Measurements from ENCODE around the gene P2RY2.

Gene P2RY2

GRCh38 chr11:73219396-73220285, 1.6 kb downstream of the P2RY2 start:
- peaks cover 10% of the 10 kb centered on the region for H3K4me1 ChIP-seq (ENCODE audit: control insufficient read depth, insufficient read depth, low read length)
- no peaks in the 10 kb centered on the region for H3K36me3 ChIP-seq (ENCODE audit: control insufficient read depth, insufficient read depth, low read length)
- no peaks in the 10 kb centered on the region for H3K9me3 ChIP-seq (ENCODE audit: control insufficient read depth, insufficient read depth, low read depth, low read length)
- H3K4me3 ChIP-seq (ENCODE audit: low read depth, low read length): no peak overlapping the region
- no peak overlapping the region for H3K9ac ChIP-seq (ENCODE audit: low read length)
- peaks cover 52% of the 10 kb centered on the region for H3K27me3 ChIP-seq (ENCODE audit: control insufficient read depth, insufficient read depth, low read length)
- H3K27ac ChIP-seq (ENCODE audit: low read depth, low read length): no peak overlapping the region

DNA sequence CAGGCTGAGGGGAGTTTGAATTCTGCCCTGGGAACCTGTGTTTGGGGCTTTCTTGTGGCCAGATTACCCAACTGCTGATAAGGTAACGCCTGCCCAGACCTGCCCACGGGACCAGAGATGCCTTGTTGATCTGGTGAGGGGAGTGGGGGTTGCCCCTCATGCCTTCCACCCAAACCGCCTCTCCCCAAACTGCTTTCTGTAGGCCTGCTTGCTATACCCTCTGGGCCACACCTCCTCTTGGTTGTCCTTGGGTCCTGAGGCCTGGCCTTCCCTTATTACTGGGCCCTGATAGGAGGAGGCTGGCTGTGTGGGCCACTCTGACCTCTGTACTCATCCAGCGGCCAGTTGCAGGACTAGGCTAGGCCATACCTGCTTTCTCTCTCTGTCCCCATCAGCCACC, 3.4 kb downstream of the P2RY2 start:
- Histone ChIP-seq H3K9me3 (ENCODE audit: control insufficient read depth, insufficient read depth, low read depth, low read length) (no peaks in the 10 kb centered on the region), H3K27me3 (ENCODE audit: control insufficient read depth, insufficient read depth, low read length) (peaks cover 52% of the 10 kb centered on the region), H3K9ac (ENCODE audit: low read length) (no peak overlapping the region), H3K4me1 (ENCODE audit: control insufficient read depth, insufficient read depth, low read length) (peaks cover 10% of the 10 kb centered on the region), H3K27ac (ENCODE audit: low read depth, low read length) (no peak overlapping the region), H3K36me3 (ENCODE audit: control insufficient read depth, insufficient read depth, low read length) (no peaks in the 10 kb centered on the region), H3K4me3 (ENCODE audit: low read depth, low read length) (no peak overlapping the region)

DNA sequence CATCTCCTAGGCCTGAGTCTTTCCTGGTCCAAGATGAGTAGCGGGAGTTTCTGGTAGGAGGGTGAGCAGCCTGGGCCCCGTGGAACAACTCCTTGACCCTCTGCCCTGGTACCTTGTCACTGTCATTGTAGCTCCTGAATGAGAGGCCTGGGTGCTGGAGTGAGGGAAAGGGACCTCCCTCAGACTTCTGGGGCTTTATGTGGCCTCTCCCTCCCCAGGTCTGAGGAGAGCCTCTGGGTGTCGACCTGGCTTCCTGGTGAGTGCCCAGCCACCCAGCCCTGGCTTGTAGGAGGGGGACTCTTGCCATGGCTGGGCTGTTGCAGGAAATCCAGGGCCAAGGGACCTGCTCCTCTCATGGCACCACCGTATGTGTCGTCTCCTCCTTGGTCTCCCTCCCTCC, 3.9 kb downstream of the P2RY2 start:
- H3K9me3 ChIP-seq (ENCODE audit: control insufficient read depth, insufficient read depth, low read depth, low read length): no peaks in the 10 kb centered on the region
- H3K27me3 ChIP-seq (ENCODE audit: control insufficient read depth, insufficient read depth, low read length): peaks cover 46% of the 10 kb centered on the region
- H3K4me3 ChIP-seq (ENCODE audit: low read depth, low read length): no peak overlapping the region
- no peak overlapping the region for H3K27ac ChIP-seq (ENCODE audit: low read depth, low read length)
- H3K36me3 ChIP-seq (ENCODE audit: control insufficient read depth, insufficient read depth, low read length): no peaks in the 10 kb centered on the region
- no peak overlapping the region for H3K9ac ChIP-seq (ENCODE audit: low read length)
- H3K4me1 ChIP-seq (ENCODE audit: control insufficient read depth, insufficient read depth, low read length): peaks cover 10% of the 10 kb centered on the region

DNA sequence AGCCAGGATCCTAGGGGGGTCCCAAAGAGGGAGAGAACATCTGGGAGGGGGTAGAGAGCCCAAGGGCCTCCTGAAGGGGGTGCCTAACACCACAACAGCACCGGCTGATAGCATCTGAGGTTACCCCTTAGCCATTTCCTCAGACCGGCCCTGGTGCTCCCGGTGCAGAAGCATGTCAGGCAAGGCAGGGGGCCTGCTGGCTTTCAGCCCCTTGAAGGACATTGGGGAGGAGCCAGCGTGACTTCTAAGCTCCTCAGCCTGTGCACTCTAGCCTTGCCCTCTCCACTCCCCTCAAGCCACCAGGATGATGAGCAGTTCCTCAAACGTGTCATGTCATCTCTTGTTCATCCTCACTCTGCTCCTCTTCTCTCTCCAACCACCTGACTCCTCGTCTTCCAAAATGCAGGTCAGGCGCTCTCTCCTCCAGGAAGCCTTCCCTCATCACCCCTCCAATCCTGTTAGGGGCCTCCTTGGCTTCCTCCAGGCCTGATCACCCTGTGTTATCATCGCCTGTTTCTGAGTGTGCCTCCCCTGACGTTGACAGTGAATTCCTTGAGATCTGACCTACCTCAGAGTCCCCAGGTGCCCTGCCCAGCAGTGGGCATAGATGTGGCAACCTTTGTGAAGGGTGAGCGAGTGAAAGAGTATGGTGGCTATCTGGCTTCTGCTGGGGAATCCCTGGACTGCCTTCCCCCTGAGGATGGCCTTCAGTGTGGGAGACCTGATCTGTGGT, 6.1 kb downstream of the P2RY2 start:
- H3K36me3 ChIP-seq (ENCODE audit: control insufficient read depth, insufficient read depth, low read length): no peaks in the 10 kb centered on the region
- H3K9ac ChIP-seq (ENCODE audit: low read length): no peak overlapping the region
- H3K4me1 ChIP-seq (ENCODE audit: control insufficient read depth, insufficient read depth, low read length): peaks cover 15% of the 10 kb centered on the region
- H3K27me3 ChIP-seq (ENCODE audit: control insufficient read depth, insufficient read depth, low read length): peaks cover 24% of the 10 kb centered on the region
- H3K4me3 ChIP-seq (ENCODE audit: low read depth, low read length): no peak overlapping the region
- no peaks in the 10 kb centered on the region for H3K9me3 ChIP-seq (ENCODE audit: control insufficient read depth, insufficient read depth, low read depth, low read length)
- no peak overlapping the region for H3K27ac ChIP-seq (ENCODE audit: low read depth, low read length)

GRCh38 chr11:73225001-73225686, 7.1 kb downstream of the P2RY2 start:
- Histone ChIP-seq H3K27ac (ENCODE audit: low read depth, low read length) (no peak overlapping the region), H3K9me3 (ENCODE audit: control insufficient read depth, insufficient read depth, low read depth, low read length) (no peaks in the 10 kb centered on the region), H3K36me3 (ENCODE audit: control insufficient read depth, insufficient read depth, low read length) (no peaks in the 10 kb centered on the region), H3K9ac (ENCODE audit: low read length) (no peak overlapping the region), H3K27me3 (ENCODE audit: control insufficient read depth, insufficient read depth, low read length) (peaks cover 15% of the 10 kb centered on the region), H3K4me3 (ENCODE audit: low read depth, low read length) (no peak overlapping the region), H3K4me1 (ENCODE audit: control insufficient read depth, insufficient read depth, low read length) (peaks cover 23% of the 10 kb centered on the region)

DNA sequence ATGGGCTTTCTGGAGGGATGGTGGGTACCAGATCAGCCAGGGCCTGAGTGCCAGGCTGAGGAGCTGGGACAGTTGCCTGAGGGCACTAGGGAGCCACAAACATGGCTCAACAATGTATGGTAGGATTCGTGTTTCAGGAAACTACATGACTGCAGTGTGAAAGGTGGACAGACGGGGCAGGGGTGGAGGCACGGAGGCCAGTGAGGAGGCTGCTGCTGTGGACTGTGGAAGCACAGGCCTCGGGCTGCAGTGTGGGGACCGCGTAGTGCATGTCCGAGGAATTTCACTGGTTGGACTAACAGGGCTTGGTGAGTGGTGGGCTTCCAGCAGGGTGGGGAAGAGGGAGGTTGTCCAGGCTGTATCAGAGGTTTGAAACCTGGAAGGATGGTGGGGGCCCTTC, 7.8 kb downstream of the P2RY2 start:
- Histone ChIP-seq H3K4me3 (ENCODE audit: low read depth, low read length) (no peak overlapping the region), H3K9ac (ENCODE audit: low read length) (no peak overlapping the region), H3K27ac (ENCODE audit: low read depth, low read length) (no peak overlapping the region), H3K27me3 (ENCODE audit: control insufficient read depth, insufficient read depth, low read length) (peaks cover 8% of the 10 kb centered on the region), H3K4me1 (ENCODE audit: control insufficient read depth, insufficient read depth, low read length) (peaks cover 24% of the 10 kb centered on the region), H3K9me3 (ENCODE audit: control insufficient read depth, insufficient read depth, low read depth, low read length) (no peaks in the 10 kb centered on the region), H3K36me3 (ENCODE audit: control insufficient read depth, insufficient read depth, low read length) (no peaks in the 10 kb centered on the region)

DNA sequence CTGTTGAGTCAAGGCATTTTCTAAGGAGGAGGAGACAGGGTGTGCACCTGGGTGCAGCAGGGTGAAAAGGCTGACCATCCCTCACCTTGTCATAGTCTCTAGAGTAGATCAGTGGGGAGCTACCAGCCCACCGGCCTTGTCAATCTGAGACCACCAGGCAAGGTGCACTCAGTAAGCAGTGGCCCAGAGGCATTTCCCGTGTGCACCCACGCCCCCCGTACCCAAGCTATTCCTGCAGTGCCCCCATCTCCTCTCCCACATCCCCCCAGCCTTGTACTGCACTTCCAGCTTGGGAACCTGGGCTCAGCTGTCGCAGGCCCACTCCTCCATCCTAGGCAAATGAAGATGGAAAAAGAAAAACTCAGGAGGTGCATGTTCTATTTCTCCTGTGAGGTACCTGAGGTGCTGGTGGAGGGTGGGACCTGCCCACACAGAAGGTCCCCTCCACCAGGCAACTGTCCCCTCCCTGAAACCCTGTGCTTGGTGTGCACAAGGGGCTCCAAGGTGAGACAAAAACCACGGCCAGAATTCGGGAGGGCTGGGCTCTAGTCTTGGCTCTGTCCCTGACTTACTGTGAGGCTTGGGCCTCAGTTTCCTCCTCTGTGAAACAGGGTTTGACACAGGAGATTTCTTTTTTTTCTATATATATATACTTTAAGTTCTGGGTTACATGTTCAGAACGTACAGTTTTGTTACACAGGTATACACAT, 8.4 kb downstream of the P2RY2 start:
- peaks cover 2% of the 10 kb centered on the region; the same call in 1 of the 2 replicates for H3K27me3 ChIP-seq (ENCODE audit: control insufficient read depth, insufficient read depth, low read length)

DNA sequence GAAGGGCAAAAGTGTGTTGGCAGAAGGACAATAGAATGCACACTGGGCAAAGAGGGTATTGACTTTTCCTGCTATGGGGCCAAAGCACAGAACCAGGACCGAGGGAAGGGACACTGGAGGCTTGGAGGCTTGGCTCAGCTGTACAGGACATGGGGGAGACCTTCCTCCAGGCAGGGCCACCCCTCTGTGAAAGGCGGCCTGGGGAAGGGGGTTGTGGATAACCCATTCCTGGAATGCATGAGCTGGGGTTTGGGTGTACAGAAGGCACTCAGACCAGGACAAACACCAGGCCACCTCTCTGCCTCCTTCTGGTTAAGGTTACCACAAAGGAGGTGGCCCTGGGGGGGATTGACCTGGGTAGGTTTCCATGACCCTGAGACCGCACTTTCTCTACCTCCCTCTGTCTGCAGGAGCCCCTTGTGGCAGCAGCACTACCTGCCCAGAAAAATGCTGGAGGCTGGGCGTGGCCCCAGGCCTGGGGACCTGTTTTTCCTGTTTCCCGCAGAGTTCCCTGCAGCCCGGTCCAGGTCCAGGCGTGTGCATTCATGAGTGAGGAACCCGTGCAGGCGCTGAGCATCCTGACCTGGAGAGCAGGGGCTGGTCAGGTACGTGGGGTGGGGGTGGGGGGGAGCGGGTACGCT, 9.6 kb downstream of the P2RY2 start:
- Histone ChIP-seq H3K4me3 (ENCODE audit: low read depth, low read length) (no peak overlapping the region), H3K4me1 (ENCODE audit: control insufficient read depth, insufficient read depth, low read length) (peaks cover 24% of the 10 kb centered on the region), H3K27ac (ENCODE audit: low read depth, low read length) (no peak overlapping the region), H3K36me3 (ENCODE audit: control insufficient read depth, insufficient read depth, low read length) (no peaks in the 10 kb centered on the region), H3K9ac (ENCODE audit: low read length) (no peak overlapping the region), H3K9me3 (ENCODE audit: control insufficient read depth, insufficient read depth, low read depth, low read length) (no peaks in the 10 kb centered on the region), H3K27me3 (ENCODE audit: control insufficient read depth, insufficient read depth, low read length) (no peaks in the 10 kb centered on the region; the same call in 1 of the 2 replicates)

More for the DNA sequence above, 8.4 kb downstream of the P2RY2 start:
- no peaks in the 10 kb centered on the region for H3K36me3 ChIP-seq (ENCODE audit: control insufficient read depth, insufficient read depth, low read length)
- H3K9ac ChIP-seq (ENCODE audit: low read length): no peak overlapping the region
- peaks cover 24% of the 10 kb centered on the region for H3K4me1 ChIP-seq (ENCODE audit: control insufficient read depth, insufficient read depth, low read length)
- no peaks in the 10 kb centered on the region for H3K9me3 ChIP-seq (ENCODE audit: control insufficient read depth, insufficient read depth, low read depth, low read length)
- H3K4me3 ChIP-seq (ENCODE audit: low read depth, low read length): no peak overlapping the region
- H3K27ac ChIP-seq (ENCODE audit: low read depth, low read length): no peak overlapping the region

DNA sequence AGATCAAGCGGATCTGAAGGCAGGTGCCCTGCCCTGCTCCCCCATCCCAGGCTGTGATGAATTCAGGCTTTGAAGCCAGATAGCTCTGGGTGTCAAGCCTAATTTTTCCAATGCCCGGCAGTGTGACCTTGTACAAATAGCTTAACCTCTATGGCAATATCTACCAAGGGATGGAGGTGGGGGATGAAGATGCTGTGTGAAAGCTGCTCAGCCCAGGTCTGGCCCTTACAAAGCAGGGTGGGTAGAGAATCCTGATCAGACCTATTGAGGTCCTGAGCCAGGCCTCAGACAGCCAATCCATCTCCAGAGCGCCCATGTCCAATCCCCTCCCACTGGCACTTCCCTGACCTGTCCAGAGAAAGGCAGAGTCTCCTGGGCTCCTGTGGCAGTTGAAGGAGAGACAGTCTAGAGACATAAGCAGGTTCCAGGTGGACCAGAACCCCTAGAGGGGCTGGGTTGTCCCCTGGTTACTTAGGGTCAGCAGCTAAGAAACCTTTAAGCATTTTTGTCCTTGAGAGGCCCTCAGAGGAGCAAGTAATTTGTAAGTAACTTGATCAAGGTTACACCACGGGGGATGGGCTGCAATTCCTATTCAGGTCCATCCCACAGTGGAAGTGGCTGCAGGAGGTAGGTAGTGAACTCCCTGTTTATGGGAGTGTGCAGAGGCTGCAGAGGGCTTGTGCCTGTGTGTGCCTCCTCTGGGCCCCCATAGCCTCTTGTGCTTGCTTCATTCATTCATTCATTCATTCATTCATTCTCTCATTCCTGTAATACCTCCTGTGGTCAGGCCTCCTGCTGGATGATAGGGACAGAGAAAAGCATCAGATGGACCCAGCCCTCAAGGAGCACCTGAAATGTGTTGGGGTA, 10.4 kb downstream of the P2RY2 start:
- Histone ChIP-seq H3K4me1 (ENCODE audit: control insufficient read depth, insufficient read depth, low read length) (peaks cover 24% of the 10 kb centered on the region), H3K27me3 (ENCODE audit: control insufficient read depth, insufficient read depth, low read length) (no peaks in the 10 kb centered on the region; the same call in 1 of the 2 replicates), H3K9me3 (ENCODE audit: control insufficient read depth, insufficient read depth, low read depth, low read length) (no peaks in the 10 kb centered on the region), H3K27ac (ENCODE audit: low read depth, low read length) (no peak overlapping the region), H3K4me3 (ENCODE audit: low read depth, low read length) (no peak overlapping the region), H3K9ac (ENCODE audit: low read length) (no peak overlapping the region), H3K36me3 (ENCODE audit: control insufficient read depth, insufficient read depth, low read length) (no peaks in the 10 kb centered on the region)
